Stimulated activated CD4-positive, alpha-beta T cell treated with anti-CD3 and anti-CD28 coated beads, Interleukin-15, amount 100 ng/mL, for 24 hours (primary cell): ENCODE data around the gene LPAR3.

Experiments used
- DNase-seq: peaks from one replicate; pipeline ENCODE4 v3.0.0-alpha.2; 2020

Gene LPAR3

GRCh38 chr1:84823991-84824390, 69.0 kb downstream of the LPAR3 start:
- no peak for DNase-seq

GRCh38 chr1:84823511-84823910, 69.5 kb downstream of the LPAR3 start:
- DNase-seq, result no peak

- no peak for DNase-seq
Observed at GRCh38 chr1:84810343-84810742, 82.7 kb downstream of the LPAR3 start.

- no peak for DNase-seq
Observed at GRCh38 chr1:84809023-84809422, 84.0 kb downstream of the LPAR3 start.

GRCh38 chr1:84803604-84804003, 89.4 kb downstream of the LPAR3 start:
- no peak for DNase-seq

- no peak for DNase-seq
Observed at GRCh38 chr1:84802567-84803232, 90.3 kb downstream of the LPAR3 start.

GRCh38 chr1:84800090-84801073, 92.6 kb downstream of the LPAR3 start:
- no peak for DNase-seq

- DNase-seq, result no peak
Observed at GRCh38 chr1:84797603-84798002, 95.4 kb downstream of the LPAR3 start.

GRCh38 chr1:84795966-84796600, 96.9 kb downstream of the LPAR3 start:
- DNase-seq, result no peak

- DNase-seq, result no peak
Observed at GRCh38 chr1:84795213-84795612, 97.8 kb downstream of the LPAR3 start.

GRCh38 chr1:84792421-84792820, 100.6 kb downstream of the LPAR3 start:
- no peak for DNase-seq

- DNase-seq, result no peak
Observed at GRCh38 chr1:84789014-84789413, 104.0 kb downstream of the LPAR3 start.

- no peak for DNase-seq
Observed at GRCh38 chr1:84785271-84786036, 107.6 kb downstream of the LPAR3 start.

- DNase-seq, result no peak
Observed at GRCh38 chr1:84782881-84783280, 110.1 kb downstream of the LPAR3 start.

GRCh38 chr1:84781946-84782771, 110.8 kb downstream of the LPAR3 start:
- peak; percentile 87 for DNase-seq

GRCh38 chr1:84780000-84780716, 112.8 kb downstream of the LPAR3 start:
- no peak for DNase-seq

- DNase-seq, result no peak
Observed at GRCh38 chr1:84776639-84777038, 116.4 kb downstream of the LPAR3 start.

- DNase-seq, result no peak
Observed at GRCh38 chr1:84775535-84775920, 117.5 kb downstream of the LPAR3 start.

- no peak for DNase-seq
Observed at GRCh38 chr1:84774669-84775534, 118.1 kb downstream of the LPAR3 start.

GRCh38 chr1:84773933-84774497, 119.0 kb downstream of the LPAR3 start:
- no peak for DNase-seq
